GM21723 (cell line): ENCODE results near the gene HDAC7.

ENCODE experiments used
- ATAC-seq: cut with Tn5 transposase; IDR thresholded peaks from one replicate; pipeline ENCODE4 v1.9.1; 2021; ENCODE audit warnings: mild to moderate bottlenecking, moderate library complexity; ENCODE audit not compliant: unreplicated experiment

The HDAC7 gene

DNA sequence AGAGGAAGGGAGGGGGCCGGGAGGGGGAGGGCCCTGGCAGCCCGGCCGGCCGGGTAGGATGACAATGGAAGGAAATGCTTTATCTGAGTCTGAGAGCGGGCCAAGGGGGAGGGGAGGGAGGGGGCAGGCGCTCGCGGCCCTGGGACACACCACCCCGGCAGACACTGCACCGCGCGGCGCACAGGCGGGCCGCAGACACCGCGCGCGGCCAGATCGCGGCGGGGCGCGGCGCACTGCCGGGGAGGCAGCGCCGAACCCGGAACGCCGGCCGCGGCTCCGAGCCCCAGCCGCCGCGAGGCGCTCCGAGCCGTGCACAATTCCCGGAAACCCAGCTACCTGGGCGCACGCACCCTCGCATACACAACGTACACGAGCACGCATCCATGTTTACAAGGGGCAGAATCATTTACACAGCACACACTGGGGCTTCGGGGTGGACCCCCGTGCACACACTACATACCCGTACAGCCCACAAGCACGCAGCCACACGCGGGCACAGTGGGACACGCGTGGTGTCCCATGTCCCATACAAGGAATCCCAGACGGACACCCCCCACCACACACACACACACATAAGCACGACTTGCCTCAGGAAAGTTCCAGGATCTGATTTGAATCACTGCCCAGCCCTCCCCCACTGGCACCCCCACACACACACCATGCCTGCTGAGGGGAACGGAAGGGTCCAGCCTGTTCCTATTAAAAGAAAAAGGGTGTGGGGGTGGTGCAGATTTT is at the start of gene HDAC7:
Gene HDAC7 (minus strand): TSS at position 8 of the 735 bp plus-strand sequence. CDS start 118 bp downstream, outside the sequence.
- peak; percentile 41 for ATAC-seq

DNA sequence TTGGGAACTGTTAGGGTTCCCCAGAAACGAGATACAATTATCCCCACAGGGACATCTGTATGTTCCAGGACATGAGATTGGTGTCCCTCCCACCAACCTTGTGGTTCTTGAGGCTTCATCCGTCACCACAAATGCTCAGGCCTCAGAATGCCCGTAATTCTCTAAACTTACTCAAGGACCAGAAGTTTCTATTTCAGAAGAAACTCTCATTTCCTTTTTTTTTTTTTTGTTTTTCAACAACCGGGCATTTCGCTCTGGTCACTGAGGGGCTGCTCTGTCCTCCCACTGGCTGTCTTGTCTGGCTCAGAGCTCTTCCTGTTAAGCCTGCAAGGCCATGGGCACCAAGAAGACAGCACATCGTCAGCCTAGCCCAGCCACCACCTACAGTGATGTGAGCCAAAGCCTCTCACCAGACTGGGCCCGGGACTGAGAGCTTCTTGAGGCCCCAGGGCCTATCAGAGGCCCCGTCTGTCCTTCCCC is 48.9 kb upstream of the HDAC7 start:
- peak; percentile 82 for ATAC-seq

DNA sequence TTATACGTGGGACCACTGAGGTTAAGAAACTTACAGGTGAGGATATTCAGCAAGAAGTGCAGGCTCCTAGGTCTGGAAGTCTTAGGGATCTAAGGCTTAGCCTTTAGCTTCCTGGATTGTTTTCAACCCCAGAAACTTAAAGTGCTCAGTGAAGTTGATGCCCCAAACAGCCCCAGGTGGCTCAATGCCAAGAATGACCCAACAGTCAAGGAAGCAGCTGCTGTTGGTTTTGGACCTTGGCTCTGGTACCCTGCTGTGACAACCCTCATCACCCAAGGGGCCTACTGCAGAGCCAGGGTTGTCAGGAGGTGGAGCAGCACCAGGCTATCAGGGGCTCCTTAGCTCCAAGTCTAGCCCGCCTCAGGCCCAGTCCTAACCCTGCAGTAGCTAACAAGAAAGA is 48.3 kb upstream of the HDAC7 start:
- peak; percentile 19 for ATAC-seq

DNA sequence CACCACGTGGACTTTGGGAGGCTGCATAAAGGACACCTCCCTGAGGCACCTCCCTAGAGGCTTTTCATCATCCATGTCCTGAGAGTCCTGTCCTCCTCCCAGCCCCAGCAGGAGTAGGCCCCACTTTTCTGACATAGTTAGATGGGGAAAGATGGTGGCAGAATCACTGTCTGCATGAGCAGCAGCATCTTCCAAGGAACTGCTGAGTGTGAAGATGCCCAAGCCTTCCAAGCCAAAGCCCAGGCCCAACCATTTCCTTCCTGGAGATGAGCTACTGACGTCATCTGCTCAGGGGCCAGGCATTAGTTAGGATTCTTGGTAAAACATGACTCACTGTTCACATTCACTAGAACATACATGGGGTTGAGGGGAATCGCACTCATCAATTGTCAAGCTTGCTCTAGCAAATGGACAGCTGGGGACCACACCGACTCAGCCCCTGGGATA is 47.8 kb upstream of the HDAC7 start:
- no peak for ATAC-seq

DNA sequence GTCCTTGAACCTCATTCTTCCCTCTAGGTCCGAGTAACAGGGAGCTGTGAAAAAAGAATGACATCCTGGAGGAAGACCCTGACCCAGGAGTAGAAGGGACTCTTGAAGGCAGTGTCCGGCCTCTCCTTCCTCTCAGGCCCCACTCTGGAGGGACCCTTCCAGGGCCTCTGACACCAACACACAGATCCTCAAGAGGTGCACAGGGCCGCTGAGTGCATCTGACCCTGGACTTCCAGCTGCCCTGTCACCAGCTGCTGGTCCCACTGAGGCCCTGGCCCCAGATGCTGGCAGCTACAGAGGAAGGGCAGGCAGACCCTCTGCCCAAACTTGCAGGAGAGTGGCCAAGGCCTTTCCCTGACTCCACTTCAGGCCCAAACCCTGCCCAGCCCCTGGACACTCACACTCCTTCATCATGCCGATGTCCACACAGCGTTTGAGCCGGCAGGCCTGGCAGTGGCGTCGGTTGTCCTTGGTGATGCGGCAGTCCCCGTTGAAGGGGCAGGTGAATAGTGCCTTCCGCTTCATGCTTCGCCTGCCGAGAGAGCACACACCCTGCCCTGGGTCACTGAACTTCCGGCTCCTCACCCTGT is 45.0 kb upstream of the HDAC7 start:
- ATAC-seq = no peak

DNA sequence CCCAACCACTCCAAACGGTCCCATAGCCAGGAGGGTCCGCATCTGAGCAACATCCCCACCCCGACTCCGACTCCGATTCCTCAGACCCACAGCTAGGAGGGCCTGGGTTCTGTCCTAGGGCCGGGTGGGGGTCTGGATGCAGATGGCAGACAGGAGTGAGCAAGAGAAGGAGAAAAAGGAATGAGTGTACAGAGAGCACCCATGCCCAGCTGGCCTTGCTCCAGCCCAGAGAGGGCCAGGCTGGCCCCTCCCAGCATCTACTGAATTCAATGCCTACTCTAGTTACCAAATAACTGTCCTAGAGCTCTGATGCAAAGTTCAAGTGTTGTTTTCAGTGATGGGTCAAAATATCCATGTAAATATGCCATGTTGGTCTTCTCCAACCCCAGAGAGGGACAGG is 44.3 kb upstream of the HDAC7 start:
- no peak for ATAC-seq

DNA sequence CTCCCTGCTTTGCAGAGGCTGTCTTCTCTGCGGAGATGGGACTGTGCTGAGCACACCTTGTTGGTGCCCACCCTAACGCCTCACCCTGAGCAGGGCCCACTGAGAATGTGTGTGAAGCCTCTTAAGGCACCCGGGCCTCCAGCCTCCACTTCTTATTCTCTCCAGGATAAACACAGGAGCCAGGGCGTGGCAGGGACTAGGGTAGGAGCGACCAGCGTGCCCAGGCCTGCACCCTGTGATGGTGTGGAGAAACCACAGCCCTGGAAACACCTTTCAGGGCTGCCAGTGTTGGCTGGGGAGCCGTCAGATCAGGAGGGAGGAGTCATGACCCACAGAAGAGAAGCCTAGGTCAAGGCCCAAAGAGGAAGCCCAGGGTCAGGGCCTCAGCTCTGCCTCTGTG is 43.8 kb upstream of the HDAC7 start:
- ATAC-seq = no peak

DNA sequence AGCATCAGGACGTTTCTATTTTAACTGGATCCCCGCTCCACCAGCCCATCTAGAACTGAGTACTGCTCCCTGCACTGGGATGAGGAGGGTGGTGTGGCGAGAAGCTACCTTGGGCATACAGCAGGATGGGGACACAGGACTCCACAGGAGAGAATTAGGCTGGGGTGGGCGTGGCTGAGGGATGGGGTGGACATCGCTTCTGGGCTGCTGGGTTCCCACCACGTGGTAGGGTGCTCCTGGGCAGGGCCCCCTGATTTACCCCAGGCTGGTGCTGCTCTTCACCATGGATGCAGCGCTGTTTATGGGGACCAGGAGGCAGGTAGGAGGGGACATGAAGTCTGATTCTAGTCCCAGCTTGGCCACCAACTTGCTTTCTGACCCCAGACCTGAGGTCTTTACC is 43.2 kb upstream of the HDAC7 start:
- no peak for ATAC-seq

DNA sequence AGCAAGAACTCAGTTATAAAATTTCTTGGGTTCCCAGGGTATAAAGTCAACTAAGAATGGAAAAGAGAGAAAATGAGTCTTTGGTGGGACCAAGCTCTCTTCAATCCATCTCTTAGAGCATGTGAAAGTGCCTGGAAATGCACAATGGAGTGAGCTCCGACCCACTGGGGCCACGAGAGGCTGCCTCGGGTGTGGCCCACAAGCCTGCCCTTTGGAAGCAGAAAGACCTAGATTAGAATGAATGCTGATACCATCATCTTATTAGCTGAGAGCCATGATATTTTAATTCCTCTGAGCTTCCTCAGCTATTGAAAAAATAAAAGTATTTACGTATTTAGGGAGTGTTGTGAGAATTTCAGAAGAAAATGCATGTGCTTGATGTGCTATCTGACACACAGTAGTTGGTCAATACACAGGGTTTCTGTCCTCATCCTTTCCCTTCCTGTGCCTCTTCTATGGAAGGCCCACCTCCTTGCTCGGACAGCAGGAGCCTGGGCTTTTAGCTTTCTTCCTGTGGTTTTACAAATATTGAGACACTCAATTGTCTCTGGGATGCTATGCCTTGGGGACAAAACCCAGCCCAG is 42.6 kb upstream of the HDAC7 start:
- ATAC-seq = no peak

DNA sequence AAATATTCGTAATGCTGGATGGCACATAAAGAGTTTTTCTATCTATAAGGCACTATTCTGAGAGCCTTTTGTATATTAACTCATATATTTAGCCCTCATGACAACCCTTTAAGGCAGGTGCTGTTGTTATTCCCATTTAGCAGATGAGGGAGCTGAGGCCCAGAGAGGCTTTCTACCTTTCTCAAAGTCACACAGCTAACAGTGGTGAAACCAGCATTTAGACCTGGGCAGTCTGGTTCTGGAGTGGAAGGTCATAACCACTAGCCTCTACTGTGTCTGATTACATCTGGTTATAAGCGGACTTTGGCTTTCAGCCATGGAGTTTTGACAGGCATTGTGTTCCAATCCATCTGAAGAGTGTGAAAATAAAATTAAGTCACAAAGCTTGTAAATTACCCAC is 41.2 kb upstream of the HDAC7 start:
- ATAC-seq = no peak

DNA sequence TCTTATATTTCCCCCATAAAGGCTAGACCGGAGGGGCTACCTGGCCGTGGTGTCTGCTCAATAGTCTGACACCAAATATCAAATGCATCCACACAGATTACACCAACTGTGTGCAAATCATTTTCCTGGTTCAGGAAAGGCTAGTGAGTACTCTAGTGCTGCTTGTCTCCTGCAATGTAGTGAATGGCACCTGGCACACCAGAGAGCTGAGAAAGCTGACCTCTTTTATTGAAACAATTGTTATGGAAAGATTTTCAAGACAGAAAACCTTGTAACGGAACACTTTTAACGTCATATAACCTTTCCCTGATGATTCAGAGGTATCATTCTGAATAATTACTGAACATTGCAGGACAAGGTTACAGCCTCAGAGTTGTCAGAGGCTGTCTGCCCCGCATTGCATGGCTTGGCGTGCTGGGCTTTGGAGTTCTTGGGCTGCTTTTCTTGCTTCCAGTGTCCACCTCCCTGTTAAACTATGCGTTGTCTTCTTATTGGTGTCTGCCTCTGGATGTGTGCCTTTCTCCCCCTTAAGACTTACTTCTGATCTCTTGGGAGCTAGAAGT is 40.7 kb upstream of the HDAC7 start:
- no peak for ATAC-seq

DNA sequence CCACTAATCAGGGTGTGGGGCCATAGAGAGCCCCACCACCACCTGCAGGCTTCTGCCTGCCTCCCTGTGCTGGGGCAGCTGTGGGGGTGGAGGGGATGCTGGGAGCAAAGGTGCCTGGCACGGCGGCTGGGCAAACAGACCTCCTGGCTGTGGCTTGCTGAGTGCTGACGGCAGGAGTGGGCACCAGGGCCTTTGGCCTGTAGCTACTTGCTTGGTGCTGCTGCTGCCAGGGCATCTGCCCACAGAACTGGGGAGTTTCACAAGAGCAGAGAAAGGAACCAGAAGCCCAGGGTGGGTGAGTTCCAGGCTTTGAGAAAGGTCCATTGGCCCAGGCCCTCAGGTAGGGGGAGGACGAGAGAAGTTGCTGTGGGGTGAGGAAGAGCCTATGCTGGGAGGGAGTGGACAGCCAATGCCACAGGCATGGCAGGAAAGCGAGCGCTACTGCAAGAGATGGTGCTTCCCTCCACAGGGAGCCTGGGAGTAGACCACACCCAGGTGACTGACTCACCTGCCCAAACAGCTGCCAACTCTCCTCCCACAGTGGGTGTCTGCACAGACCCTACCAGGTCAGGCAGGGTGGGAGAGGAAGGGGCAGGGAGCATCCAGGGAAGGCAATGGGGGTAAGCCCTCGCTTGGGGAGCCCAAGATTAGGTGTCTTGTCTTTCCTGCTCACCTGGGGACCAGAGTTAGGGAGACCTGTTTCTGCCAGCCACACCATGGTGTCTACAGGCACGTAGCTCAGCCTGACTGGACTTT is 39.0 kb upstream of the HDAC7 start:
- no peak for ATAC-seq

DNA sequence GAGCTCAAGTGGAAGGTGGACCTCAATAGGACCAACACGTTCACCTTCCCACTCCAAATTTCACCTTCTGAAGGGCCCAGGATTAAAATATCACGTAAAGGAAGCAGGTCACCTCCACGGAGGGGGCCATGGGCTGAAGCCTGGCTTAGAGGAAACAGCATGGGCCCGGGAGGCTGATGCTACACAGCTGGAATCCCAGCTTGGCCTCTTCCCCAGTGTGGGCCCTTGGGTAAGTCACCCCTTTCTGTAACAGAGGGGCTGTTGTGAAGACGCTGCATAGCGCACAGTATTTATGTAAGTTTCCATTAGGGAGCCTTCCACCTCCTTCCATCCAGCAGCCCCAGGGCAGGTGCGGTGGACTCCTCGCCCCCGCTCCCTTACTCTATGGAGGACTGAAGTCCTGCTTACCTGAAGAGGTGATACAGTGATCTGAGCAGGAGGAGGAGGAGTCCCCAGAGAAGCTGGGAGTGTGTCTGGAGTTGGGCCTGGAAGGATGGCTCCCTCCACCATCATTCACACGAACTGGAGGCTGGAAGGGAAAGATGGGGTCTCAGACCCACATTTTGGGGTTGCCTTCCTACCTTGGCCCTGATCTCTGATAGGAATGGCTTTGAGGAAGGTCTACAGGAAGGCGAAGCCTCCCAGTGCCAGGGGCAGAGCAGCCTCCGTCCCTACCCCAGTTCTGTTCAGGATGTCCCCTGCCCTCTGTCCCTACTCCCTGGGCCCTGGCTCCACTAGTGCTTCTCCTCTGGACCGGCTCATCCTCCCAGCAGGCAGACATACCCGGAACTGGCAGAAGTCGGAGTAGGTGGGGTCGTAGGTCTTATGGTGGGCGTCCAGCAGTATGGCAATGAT is 37.2 kb upstream of the HDAC7 start:
- ATAC-seq = no peak

DNA sequence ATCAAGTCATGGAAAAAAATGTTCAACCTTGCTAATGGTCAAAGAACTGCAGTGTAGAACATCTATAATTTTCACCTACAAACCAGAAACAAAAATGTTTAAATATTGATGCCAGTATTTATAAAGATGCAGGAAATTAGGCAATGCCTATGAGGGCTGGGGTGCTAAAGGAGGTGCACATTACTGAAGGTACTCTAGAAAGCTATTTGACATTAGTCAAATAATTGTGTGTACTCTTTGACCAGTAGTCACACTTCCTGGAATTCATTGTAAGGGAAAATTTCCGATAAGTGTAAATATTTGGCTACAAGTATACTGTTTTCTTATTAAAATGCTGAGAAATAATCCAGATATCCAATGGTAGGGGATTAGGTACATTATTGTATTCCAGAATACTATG is 36.4 kb upstream of the HDAC7 start:
- no peak for ATAC-seq

DNA sequence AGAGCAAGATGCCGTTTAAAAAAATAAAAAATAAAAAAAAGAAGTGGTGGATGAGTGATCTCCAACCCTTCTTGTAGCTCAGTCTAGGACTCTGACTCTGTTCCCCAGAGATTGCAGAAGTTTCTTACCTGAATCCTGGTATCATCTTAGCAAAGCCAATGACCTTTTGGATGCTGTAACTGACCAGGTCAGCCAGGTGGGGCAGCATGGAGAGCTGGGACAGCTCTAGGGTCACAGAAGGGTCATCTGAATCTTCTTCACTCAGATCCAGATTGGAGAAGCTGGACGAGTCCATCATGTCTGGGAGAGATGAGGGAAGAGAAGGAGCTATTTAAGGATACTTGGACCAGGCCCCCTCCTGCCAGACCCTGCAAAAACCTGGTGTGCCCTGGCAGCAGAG is 35.8 kb upstream of the HDAC7 start:
- no peak for ATAC-seq

DNA sequence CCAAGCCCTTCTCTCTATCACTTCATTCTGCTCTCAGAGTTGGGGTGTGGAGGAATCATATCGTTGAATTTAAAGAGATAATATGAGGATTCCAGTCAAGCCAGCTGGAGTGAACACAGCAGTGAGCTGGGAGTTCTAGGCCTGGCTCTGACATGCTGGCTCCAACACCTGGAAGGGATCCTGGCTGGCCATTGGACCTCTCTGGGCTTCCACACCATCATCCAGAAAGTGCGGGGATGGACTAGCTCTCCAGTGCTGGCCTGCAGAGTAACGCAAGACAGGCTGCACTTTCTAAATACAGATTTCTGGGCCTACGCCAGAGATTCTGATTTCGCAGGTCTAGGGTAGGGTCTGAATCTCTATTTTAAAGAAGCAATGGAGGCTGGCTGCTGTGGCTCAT is 34.8 kb upstream of the HDAC7 start:
- ATAC-seq = no peak

DNA sequence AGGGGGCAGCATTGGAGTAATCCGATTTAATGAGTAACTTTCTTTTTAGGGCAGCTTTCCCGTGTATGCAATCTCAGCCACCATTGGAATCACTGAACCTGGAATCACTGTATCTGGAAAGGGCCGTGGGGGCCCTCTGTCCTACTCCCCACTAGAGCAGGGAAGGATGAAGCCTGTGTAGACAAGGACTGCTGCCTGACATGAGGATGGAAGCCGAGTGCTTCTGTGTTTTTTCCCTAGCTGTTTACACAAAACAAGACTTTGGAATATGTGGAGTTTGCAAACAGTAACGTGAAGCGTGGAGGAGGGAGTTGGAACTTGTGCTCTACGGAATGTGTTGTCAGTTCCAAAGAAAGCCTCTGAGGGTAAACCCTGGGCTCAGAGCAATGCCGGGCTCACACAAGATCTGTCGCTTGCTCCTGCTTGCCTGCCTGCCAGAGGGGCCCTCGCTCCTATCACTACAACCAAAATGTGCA is 32.4 kb upstream of the HDAC7 start:
- ATAC-seq = no peak

DNA sequence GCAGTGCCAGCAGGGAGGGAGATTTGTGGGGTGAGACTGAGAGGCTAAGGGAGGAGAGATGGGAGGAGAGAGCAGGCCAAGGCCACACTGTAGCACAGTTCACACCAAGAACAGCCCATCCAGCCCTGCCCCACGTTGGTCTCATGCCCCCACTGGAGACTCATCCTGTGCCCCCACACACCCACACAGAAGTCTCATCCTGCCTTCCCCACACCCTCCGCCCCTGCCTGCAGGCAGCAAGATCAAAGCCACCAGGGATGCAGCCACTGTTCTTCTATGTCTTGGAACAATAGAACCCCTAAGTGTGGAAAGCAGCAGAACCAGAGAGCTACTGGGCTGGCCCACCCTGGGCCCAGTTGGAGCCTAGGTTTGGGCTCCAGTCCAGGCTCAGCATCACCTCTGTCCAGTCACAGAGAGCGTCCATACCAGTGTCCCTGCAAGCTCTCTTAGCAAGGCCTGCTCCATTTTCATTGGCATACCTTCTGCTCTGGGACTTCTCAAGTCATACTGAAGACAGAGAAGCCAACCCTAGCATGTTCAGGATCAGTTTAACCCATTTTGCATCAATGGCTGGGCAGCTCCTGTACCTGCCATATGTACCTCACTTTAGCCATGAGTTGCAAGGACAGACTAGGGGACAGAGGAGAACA is 31.7 kb upstream of the HDAC7 start:
- no peak for ATAC-seq
